Measurements from ENCODE around the gene LRP3.

DNA sequence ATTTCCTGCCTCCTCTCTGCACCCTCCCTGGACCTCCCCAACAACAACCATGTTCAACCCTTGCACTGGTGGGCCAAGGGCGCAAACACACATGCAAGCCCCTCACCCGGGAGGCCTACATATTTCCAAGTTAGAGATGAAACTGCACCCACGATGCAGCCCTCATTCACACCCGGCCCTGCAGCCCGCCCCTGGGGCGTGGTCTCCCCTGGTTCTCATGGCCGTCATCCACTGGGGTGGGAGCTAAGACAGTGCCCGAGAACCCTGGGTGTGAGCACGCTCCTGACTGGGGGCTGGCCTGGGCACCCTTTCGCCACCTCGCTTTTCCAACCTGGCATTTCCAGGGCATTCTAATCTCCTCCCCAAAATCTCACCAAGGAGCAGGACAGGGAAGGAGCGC is 38.5 kb downstream of the LRP3 start:
- TF ChIP-seq, protein P1, sequence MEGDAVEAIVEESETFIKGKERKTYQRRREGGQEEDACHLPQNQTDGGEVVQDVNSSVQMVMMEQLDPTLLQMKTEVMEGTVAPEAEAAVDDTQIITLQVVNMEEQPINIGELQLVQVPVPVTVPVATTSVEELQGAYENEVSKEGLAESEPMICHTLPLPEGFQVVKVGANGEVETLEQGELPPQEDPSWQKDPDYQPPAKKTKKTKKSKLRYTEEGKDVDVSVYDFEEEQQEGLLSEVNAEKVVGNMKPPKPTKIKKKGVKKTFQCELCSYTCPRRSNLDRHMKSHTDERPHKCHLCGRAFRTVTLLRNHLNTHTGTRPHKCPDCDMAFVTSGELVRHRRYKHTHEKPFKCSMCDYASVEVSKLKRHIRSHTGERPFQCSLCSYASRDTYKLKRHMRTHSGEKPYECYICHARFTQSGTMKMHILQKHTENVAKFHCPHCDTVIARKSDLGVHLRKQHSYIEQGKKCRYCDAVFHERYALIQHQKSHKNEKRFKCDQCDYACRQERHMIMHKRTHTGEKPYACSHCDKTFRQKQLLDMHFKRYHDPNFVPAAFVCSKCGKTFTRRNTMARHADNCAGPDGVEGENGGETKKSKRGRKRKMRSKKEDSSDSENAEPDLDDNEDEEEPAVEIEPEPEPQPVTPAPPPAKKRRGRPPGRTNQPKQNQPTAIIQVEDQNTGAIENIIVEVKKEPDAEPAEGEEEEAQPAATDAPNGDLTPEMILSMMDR (conservative IDR thresholded peaks at IDR 0.05 in 1 of 2, IDR thresholded peaks at IDR 0.05 in 1 of 2; ENCODE audit: extremely low read depth in 1 of 2, insufficient read depth in 1 of 2, low read depth in 1 of 2, low read length in 2 of 2), result no peak
- no peak for TF ChIP-seq EZH2 (IDR thresholded peaks at IDR 0.05; ENCODE audit: borderline replicate concordance, low read length)

All from mammary epithelial cell (primary cell).